Activated CD4-positive, alpha-beta T cell treated with anti-CD3 and anti-CD28 coated beads for 4 hours (primary cell): ENCODE data around the gene CD1B.
"Not testable (repeated sequence)": the region's sequence is repeated elsewhere in the genome, so short reads cannot be mapped to it uniquely, and the experiment has no call there.

Experiments used
- DNase-seq, 2 donors: peaks; one replicate each; pipeline ENCODE4 v3.0.0-alpha.2; 2020

Gene CD1B

DNA sequence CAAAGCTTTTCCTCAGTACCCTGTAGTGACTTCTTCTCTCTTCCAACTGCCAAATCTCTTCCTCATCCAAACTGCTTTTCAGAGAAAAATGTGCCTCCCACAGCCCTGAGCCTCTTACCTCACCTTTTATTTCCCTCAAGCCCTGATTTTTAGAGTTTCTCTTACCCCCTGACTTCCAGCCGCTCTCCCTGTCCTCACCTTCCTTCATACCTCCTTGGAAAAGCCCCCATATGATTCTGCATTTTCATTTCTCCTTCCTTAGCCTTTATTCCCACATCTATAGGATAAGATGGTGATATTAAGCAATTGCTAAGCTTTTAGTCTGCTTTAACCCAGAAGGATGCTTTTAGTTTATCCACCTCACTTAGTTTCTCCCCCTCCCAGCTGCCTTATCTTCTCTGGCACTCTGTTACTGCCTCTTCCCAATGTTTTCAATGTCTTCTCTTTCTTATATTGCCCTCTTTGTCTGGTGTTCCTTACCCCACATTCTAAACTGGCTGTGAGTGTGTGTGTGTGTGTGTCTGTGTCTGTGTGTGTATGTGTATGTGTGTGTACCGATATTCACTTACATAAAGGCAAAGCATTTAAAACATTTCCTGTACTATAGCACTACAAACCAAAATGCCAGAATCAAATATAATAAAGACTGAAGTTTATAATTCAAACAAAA lies at the start of gene CD1B:
CD1B (minus strand) TSS at position 51 of the 670 bp plus-strand sequence. CDS start 108 bp downstream, outside the sequence.
- DNase-seq: no peak

DNA sequence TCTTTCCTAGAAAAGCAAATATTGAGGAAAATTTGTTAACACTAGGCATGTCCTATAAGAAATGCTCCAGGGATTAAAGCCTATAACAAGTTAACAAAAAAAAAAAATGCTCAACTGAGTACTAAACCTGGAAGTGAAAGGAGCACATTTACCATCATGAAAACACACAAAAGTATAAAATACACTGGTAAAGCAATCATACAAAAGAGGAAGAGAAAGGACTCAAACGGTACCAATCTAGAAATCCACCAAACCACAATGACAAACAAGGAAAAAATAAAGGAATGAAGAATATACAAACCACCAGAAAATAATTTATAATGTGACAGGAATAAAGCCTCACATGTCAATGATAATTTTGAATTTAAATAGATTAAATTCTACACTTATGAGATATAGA lies 43.5 kb upstream of the CD1B start:
- DNase-seq: no peak

DNA sequence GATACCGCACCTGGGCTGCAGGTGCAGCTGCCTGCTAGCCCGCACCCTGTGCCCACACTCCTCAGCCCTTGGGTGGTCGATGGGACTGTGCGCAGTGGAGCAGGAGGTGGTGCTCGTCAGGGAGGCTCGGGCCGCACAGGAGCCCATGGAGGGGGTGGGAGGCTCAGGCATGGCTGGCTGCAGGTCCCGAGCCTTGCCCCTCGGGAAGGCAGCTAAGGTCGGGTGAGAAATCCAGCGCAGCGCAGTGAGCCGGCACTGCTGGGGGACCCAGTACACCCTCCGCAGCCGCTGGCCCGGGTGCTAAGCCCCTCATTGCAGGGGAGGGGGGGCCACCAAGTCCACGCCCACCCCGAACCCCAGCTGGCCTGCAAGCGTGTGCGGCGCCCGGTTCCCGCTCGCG lies 42.8 kb upstream of the CD1B start:
- DNase-seq: not testable (repeated sequence)

DNA sequence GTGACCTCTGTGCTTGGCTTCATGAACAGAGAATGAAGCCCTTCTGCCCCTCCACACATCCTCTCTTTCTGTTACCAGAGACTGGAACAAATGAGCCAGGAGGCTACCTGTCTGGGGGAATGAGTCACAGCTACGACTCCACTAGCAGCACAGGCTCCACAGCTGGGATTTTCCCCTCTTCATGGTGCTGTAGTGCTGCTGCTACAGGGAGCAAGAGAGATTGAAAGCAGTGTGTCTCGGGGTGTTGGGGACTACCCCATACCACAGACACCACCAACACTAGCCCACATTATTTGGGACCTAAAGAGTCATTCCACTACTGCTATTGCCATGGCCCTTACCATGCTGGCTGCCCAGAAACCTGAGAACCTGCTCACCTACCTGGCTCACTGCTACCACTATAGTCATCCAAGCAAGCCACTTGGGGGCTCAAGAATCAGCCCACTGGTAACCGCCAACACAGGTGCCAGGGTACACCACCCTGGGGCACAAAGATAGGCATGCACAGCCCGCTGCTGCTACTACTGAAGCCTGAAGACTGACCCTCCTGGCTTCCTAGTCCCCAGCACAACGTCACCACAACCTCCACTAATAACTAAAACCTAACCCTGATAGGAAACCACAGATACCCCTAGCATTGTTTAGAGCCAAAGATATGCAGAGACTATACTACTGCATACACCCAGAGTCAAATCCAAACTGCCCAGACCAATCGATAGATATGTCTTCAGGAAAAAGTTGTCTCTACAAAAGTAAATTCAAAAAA lies 40.0 kb upstream of the CD1B start:
- no peak for DNase-seq

DNA sequence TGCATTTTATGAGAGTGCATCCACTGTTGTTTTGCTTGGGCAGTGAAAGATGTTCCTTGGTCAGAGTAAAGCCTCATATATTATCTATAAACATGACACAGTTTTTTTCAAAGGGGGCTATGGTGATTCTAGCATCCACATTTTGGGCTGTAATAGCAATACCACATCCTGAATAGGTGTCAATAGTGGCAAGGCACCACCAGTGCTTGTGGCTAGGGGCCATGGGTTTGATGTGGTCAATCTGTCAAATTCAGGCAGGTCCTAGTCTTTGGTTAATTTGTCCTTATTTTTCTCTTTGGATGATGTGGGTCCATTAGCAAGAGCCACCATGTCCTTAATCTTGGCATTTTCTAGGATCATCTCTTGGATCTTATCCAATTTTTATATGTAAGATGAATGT lies 35.5 kb upstream of the CD1B start:
- DNase-seq: no peak

DNA sequence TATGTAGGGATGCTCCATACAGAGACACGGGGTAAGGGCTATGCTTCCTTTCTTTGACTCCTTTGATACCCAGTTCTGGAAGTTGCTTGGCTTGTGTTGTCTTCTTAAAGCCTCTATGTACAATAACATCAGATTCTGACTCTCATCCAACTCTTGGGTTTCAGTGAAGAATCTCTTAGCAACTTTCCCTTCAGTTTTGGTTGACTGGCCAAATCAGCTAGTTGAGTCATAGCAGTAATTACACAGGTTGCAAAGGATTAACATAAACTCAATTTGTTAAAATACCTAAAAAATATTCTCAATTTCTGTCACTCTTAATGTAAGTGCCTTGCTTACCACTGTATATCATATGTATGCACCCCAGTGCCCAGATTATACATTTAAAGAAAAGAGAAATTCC lies 31.6 kb upstream of the CD1B start:
- no peak for DNase-seq

DNA sequence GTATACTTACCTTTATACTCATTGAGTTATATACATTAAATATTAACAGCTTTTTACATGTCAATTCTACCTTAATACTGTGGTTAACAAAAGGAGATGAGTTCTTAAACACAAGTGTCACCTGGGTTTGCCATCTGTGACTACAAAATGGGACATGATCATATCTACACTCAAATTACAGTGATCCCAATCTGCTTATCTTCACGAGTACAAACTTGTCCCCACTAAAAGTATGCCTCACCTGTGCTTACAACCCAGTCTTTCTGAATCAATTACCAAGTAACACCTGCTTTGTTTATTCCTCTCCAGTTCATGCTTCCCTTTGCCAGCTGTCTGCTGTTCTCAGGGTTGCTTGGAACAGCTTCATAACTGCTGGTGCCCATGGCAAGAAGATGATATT lies 31.2 kb upstream of the CD1B start:
- DNase-seq: no peak

DNA sequence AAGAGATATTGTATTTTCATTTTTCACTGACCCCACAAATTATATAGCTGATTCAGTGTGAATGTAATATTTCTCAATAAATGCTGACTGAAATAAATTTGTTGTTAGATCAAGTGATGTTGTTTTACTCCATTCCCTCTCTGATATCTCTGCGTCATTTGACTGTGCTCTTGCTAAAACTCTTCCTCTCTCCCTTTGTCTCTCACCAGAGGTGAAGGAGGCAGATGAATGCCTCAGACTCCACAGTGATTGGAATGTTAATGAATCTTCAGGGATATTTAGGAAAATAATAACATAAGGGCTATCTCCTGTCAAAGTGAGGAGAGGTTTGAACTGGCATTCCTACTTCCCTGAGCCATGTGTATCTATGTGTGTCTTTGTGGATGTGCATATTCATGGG lies 26.1 kb upstream of the CD1B start:
- DNase-seq: no peak

DNA sequence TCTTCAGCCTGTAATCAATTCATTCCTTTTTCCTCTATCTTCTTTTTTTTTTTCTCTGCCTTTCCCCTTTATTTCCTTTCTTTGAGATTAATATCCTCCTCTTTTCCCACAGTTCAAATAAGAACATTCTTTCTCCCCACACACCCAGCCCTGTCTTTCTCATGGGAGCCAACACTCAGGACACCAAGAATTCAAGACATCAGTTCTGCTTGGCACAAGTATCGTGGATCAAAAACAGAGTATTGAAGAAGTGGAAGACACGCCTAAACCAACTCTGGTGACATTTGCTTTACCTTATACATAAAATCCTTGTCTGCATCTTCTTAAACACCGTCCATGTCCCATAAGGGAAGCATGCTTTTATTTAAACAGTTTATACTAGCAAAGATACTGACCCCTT lies 25.3 kb upstream of the CD1B start:
- DNase-seq: no peak

DNA sequence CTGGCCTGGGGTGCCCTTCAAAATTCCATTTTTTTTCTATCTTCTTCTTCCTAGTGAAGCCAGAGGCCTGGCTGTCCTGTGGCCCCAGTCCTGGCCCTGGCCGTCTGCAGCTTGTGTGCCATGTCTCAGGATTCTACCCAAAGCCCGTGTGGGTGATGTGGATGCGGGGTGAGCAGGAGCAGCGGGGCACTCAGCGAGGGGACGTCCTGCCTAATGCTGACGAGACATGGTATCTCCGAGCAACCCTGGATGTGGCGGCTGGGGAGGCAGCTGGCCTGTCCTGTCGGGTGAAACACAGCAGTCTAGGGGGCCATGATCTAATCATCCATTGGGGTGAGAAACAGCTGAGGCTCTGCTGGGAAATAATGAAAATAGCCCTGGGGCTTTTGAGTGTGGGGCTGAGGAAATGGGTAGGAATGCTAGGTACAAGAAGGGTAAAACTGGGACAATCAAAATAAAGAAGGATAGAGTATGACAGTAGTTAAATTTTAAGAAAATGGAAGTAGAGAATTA lies 24.5 kb upstream of the CD1B start:
- DNase-seq: no peak

DNA sequence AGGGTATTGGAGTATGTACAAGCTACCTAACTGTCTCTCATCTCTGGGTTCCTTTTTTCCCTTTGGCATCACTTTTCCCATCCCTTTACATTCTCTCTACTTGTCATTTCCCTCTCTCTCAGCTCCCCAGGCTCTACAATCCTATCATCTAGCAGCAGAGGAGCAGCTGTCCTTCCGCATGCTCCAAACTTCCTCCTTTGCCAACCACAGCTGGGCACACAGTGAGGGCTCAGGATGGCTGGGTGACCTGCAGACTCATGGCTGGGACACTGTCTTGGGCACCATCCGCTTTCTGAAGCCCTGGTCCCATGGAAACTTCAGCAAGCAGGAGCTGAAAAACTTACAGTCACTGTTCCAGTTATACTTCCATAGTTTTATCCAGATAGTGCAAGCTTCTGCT lies 22.9 kb upstream of the CD1B start:
- no peak for DNase-seq

DNA sequence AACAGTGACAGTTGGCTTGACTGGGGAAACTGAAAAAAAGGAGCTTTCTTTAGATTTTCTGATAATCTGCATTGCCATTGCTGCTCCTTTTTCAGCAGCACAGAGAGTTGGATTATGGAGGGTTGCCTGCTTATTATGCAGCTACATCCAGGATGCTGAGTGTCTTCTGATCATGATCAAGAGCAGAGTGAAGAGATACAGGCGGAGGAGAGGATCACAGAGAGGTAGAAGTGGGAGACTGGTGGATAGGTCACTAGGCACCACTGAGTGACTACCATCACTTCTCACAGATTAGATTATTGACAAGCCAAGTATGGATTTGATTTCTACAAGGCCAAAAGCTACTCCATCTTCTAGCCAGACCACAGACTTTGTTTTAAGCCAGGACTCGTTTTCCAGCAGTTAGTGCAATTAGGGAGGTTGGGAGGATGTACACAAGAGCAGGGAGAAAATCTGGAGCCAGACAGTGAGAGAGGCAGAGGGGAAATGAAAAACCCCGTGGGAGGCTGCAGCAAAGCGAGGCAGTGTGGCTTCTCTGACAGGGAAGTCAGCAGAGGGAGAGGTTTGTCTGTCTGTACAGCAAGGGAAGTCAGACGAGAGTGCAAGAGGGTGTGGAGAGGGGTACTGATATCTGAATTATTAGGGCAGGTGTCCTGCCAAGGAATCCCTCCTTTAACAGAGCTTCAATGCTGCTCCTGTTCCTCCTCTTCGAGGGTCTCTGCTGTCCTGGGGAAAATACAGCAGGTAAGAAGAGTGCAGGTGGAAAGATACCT lies 22.2 kb upstream of the CD1B start, which contains the start of gene CD1E:
CD1E (plus strand) TSS at position 592 of the 773 bp plus-strand sequence; CDS start at position 687, 95 bp downstream.
- no peak for DNase-seq

DNA sequence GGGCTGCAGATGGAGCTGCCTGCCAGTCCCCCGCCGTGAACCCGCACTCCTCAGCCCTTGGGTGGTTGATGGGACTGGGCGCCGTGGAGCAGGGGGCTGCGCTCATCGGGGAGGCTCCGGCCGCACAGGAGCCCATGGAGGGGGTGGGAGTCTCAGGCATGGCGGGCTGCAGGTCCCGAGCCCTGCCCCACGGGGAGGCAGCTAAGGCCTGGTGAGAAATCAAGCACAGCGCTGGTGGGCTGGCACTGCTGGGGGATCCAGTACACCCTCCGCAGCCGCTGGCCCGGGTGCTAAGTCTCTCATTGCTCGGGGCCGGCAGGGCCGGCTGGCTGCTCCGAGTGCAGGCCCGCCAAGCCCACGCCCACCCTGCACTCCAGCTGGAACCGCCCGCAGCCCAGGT lies 17.6 kb upstream of the CD1B start:
- not testable (repeated sequence) for DNase-seq

DNA sequence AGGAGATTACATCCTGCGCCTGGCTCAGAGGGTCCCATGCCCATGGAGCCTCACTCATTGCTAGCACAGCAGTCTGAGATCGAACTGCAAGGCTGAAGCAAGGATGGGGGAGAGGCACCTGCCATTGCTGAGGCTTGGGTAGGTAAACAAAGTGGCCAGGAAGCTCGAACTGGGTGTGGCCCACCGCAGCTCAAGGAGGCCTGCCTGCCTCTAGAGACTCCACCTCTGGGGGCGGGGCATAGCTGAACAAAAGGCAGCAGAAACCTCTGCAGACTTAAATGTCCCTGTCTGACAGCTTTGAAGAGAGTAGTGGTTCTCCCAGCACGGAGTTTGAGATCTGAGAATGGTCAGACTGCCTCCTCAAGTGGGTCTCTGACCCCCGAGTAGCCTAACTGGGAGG lies 5.1 kb upstream of the CD1B start:
- DNase-seq: not testable (repeated sequence)

DNA sequence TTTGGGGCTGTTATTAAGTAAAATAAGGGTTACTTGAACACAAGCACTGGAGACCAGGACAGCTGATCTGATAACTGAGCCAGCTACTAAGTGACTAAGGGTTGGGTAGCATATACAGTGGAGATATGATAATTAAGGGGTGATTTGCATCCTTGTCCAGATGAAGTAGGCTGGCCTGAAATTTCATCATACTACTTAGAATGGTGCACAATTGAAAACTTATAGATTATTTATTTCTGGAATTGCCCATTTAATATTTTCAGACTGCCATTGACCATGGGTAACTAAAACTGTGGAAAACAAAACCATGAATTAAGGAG lies 3.8 kb upstream of the CD1B start:
- no peak for DNase-seq

DNA sequence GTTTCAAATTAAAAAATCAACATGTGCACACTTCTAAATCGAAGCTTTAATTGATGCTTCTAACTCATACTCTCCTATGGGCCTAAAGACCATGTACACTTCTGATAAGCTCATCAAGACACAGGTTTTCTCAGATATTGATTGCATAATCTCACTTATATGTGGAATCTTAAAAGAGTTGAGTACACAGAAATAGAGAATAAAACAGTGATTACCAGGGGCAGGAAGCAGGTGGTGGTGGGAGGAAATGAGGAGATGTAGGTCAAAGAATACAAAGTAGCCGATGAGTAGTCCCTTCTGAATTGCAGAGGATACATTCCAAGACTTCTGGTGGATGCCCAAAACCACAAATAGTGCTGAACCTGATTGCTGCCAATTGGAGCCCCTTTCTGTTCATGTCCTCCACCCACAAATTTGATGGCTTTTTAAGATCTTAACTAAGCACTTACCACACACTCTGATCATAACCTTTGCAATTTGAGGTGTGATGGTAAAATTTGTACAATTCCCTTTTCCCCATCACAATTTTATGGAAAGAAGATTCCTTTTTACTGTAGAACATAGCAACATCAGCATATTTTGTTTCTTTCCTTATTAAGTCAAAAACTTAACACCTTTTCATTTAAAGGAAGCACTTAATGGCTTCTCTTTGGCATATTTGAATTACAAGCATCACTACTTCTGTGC lies 3.3 kb upstream of the CD1B start:
- no peak for DNase-seq

DNA sequence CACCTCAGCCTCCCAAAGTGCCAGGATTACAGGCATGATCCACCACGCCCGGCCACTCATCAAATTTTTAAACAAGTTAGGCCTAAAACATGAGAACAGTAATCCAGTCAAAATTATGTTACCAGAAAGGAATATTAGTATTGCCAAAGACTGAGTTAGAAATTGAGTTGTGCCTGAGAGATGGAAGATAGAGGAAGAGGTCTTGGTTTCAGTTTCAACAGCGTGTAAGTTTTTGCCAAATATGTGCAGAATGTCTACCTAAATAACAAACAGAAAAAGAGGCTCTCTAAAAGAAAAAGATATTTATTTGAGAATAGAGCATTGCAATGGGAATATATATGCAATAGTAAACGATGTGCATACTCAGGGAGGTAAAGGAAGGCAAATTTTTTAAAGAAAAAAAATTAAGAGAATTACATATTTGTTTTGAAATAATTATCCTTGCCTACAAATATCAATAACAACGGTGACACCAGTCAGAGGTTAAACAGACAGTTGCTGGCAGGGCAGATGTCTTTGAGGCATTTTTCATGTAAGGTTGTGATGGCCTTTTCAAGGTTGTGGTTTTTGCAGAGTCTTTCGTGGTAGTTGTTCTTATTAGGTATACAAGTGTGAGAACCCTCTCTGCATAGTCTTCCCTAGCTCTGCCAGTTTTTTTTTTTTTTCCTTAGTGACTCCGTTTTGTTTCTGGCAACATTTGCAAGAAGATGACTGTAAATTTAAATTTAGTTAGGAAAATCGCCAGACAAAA lies 2.2 kb upstream of the CD1B start:
- DNase-seq: no peak

DNA sequence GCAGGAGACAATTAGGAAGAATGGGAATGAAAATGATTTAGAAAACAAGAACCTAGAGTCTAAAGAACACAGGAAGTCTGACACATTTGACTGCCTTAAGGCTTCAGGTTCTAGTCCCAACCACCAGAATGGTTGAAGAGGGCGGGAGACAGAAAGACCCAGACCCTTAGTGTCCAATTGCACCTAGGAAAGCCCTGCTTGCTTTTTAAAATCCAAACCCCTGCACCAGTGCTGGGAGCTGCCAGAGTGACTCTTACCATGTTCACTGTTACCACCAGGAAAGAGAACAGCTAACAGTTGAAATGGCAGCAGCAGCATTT lies 265 bp downstream of the CD1B start:
- no peak for DNase-seq

DNA sequence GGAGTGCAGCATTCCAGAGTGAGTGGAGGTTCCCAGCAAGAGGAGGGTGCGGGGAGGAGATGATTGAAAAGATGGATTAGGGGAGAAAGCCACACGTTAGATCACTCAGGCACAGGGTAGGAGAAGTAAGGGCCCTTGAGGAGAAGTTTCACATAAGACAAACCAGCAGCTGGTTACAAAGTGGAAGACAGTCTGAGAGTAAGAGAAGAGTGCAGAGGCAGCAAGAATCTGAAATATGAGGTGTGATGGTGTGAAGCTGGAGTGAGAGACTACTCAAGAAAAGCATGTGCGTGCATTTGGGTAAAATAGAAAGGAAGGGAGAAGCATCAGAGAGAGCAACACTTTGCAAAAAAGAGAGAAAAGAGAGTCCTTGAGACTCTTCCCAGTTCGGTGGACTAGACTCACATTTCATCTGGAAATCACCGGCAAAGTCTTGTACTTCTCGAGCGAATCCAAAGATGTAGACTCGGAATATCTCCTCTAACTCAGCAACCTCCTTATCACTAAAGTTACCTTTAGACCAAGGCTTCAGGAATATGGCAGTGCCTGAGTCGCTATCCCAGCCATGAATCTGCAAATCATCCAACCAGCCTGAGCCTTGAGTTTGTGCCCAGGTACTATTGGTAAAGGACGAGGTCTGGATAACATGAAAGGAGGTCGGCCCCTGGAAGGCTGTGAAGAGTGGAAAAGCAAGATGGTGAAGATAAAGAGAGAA lies 783 bp downstream of the CD1B start:
- DNase-seq: no peak

DNA sequence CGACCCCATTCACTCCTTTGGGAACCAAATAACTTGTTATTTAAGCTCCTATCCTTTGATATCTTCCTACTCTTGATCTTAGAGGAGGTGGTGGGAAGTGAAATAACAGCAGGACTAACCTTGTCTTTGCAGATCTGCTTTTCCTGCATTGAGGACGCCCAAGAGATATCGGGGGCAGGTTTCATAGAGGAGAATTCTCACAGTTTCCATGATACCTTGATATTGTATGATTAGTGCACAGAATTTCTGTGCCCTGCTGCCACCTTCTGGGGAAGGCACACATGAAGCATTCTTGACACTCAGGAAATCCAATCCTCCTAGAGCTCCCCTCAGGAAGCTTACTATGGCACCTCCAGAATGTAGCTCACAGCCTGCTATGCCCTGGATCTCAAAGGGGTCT lies 1.6 kb downstream of the CD1B start:
- DNase-seq: peak in 1 of 2 donors; percentile 3

DNA sequence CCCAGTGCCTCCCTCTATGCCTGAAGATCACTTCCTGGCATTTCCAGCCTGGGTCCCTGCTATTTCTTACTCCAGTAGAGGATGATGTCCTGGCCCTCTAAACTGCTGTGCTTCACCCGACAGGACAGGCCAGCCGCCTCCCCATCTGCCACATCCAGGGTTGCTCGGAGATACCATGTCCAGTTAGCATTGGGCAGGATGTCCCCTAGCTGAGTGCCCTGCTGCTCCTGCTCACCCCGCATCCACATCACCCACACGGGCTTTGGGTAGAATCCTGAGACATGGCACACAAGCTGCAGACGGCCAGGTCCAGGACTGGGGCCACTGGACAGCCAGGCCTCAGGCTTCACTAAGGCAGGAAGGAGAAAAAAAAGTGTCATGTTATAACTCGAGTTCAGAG lies 2.0 kb downstream of the CD1B start:
- no peak for DNase-seq

DNA sequence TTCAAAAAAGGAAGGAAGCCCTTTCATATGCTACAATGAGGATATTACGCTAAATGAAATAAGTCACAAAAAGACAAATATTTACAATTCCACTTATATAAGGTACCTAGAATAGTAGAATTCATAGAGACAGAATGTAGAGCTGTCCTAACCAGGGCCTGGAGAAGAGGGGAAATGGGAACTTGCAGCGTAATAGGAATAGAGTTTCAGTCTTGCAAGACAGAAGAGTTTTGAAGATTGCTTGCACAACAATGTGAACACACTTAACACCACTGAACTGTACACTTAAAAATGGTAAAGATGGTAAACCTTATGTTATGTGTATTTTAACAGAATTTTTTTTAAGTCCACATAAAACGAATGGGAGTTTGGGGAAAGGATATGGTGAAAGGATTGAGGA lies 2.9 kb downstream of the CD1B start:
- no peak for DNase-seq
